MM.1S (cell line): ENCODE data around the gene FGF12.

Experiments used
- EZH2 ChIP-seq: fragments of 300-600 bp; sonication (generic); optimal IDR thresholded peaks from 2 replicates; pipeline ENCODE3; 2017; ENCODE audit warnings: low read depth, mild to moderate bottlenecking, antibody characterized with exemption, low read length, mixed read lengths
- TF ChIP-seq, protein P1 (sequence below): fragments of 300-600 bp; sonication (generic); IDR thresholded peaks from 2 replicates; pipeline ENCODE4 v1.5.1; 2016; ENCODE audit warnings: antibody characterized with exemption, low read length, mixed read lengths

DNA sequence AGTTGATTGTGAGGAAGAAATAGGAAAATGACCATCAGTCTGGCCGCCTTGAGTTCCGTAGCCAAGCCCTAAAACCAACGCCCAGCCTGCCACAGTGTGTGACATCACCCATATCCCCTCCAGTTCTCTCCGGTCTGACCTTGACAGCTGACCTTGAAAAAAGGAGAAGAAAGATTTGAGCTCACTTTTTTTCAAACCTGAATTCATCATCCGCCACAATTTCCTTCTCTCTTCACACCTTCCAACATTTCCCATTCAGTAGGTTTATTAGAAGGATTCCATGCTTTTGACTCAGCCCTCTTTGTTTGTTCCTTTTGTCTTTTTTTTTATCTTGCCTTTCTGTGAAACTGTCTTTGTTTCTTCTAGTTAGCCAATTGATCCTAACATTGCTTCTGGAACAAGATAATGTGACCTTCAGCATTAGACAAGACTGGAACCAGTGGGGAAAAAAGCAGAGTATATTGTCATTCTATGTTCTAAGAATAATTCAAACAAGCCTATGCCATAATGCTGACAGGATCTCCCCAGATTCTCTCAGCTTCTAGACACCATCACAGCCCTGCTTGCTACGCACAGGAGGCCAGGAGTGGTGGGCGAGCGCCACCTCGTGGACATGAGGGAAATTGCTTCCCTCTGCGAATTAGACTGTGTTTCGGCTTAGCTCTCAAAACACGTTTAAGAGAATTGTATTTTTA, 283.1 kb downstream of the FGF12 start:
- TF ChIP-seq, protein P1, sequence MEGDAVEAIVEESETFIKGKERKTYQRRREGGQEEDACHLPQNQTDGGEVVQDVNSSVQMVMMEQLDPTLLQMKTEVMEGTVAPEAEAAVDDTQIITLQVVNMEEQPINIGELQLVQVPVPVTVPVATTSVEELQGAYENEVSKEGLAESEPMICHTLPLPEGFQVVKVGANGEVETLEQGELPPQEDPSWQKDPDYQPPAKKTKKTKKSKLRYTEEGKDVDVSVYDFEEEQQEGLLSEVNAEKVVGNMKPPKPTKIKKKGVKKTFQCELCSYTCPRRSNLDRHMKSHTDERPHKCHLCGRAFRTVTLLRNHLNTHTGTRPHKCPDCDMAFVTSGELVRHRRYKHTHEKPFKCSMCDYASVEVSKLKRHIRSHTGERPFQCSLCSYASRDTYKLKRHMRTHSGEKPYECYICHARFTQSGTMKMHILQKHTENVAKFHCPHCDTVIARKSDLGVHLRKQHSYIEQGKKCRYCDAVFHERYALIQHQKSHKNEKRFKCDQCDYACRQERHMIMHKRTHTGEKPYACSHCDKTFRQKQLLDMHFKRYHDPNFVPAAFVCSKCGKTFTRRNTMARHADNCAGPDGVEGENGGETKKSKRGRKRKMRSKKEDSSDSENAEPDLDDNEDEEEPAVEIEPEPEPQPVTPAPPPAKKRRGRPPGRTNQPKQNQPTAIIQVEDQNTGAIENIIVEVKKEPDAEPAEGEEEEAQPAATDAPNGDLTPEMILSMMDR = peak; percentile 100
- TF ChIP-seq EZH2 = no peak
